K562 (cell line): ENCODE measurements around the gene SLC6A6. TPM values are rescaled to one million over a fixed set of nuclear protein-coding genes. Genes with fewer than 3 reads are reported as not detected.

Source experiments
- CC2D1A ChIP-seq: fragments of 450-650 bp; IDR thresholded peaks from 2 replicates; pipeline ENCODE4 v1.6.1; 2017; ENCODE audit warnings: mild to moderate bottlenecking
- DNMT1 ChIP-seq: fragments of 450-650 bp; IDR thresholded peaks from 2 replicates; pipeline ENCODE4 v1.6.1; 2016; ENCODE audit warnings: antibody characterized with exemption, mild to moderate bottlenecking
- GABPA ChIP-seq: fragments of 200-800 bp; sonication (Bioruptor generic); conservative IDR thresholded peaks from 2 replicates; pipeline ENCODE4 v1.6.1; 2016; ENCODE audit warnings: low read depth, missing genetic modification characterization, missing compliant biosample characterization
- HNRNPH1 ChIP-seq: fragments of 200-400 bp; formaldehyde crosslinking; optimal IDR thresholded peaks from 2 replicates; pipeline ENCODE3; 2017; ENCODE audit warnings: low read depth, mild to moderate bottlenecking, low read length, moderate library complexity
- NFATC3 ChIP-seq: fragments of 450-650 bp; IDR thresholded peaks from 2 replicates; pipeline ENCODE4 v1.6.1; 2017; ENCODE audit warnings: mild to moderate bottlenecking
- NFE2L1 ChIP-seq: fragments of 450-650 bp; IDR thresholded peaks from 2 replicates; pipeline ENCODE4 v1.6.1; 2016; ENCODE audit warnings: missing genetic modification characterization, low read depth, mild to moderate bottlenecking, missing compliant biosample characterization, moderate library complexity, borderline replicate concordance
- RBBP5 ChIP-seq: fragments of 200-600 bp; sonication (generic); IDR thresholded peaks from 2 replicates; pipeline ENCODE4 v1.6.1; 2012; ENCODE audit warnings: borderline replicate concordance, mild to moderate bottlenecking, low read length, control low read depth, inconsistent platforms; ENCODE audit not compliant: insufficient read depth, poor library complexity, severe bottlenecking
- RBFOX2 ChIP-seq: fragments of 200-400 bp; formaldehyde crosslinking; IDR thresholded peaks from 2 replicates; pipeline ENCODE4 v1.6.1; 2017; ENCODE audit warnings: low read depth, mild to moderate bottlenecking, low read length, moderate library complexity
- TEAD2 ChIP-seq: fragments of 450-650 bp; IDR thresholded peaks from 2 replicates; pipeline ENCODE4 v1.6.1; 2016; ENCODE audit warnings: missing genetic modification characterization, control low read depth, missing compliant biosample characterization
- ZNF174 ChIP-seq: fragments of 250-450 bp; sonication (Bioruptor Pico); IDR thresholded peaks from 2 replicates; pipeline ENCODE4 v1.4.0; 2020; ENCODE audit warnings: mild to moderate bottlenecking
- ZNF75A ChIP-seq: fragments of 450-650 bp; formaldehyde crosslinking; IDR thresholded peaks from 2 replicates; pipeline ENCODE4 v1.4.0; 2020; ENCODE audit warnings: mild to moderate bottlenecking
- ZZZ3 ChIP-seq: fragments of 450-650 bp; IDR thresholded peaks from 2 replicates; pipeline ENCODE4 v1.6.1; 2016; ENCODE audit warnings: antibody characterized with exemption, mild to moderate bottlenecking, moderate library complexity
- polyA plus RNA-seq, 8 experiments: library from polyadenylated mRNA; depleted of rRNA in 4 of 8; stranded (reverse) in 5 of 8; unstranded in 3 of 8; fragments of >200 nt; fragmentation: Nextera tagmentation in 2 of 8; fragmentation: Illumina TruSeq in 1 of 8; extraction: Ambion mirVana in 2 of 8; extraction: Trizol in 1 of 8; gene quantifications; 2 replicates each; pipeline versions ENCODE4 v1.2.1 to v1.2.3, GENCODE V29; 2011 to 2014; ENCODE audit warnings: inconsistent platforms in 1 of 8, missing spikeins in 1 of 8
- total RNA-seq, 7 experiments: library from RNA; depleted of rRNA in 6 of 7; stranded (reverse); fragments of >200 nt in 6 of 7; fragmentation: Illumina TruSeq in 2 of 7; extraction: Trizol in 2 of 7; gene quantifications; 2 replicates each; pipeline versions ENCODE4 v1.2.1 to v1.2.3, GENCODE V29; 2011 to 2021; ENCODE audit warnings: low replicate concordance in 1 of 7
- TF ChIP-seq, protein P1 (sequence below): fragments of 250-450 bp; sonication (Bioruptor Pico); IDR thresholded peaks from 2 replicates; pipeline ENCODE4 v1.4.0; 2020; ENCODE audit warnings: borderline replicate concordance
- TF ChIP-seq, protein P2 (sequence below): fragments of 250-450 bp; sonication (Bioruptor Pico); IDR thresholded peaks from 2 replicates; pipeline ENCODE4 v1.4.0; 2020; ENCODE audit warnings: mild to moderate bottlenecking, moderate library complexity
- TF ChIP-seq, protein P3 (sequence below): fragments of 250-450 bp; sonication (Bioruptor Pico); IDR thresholded peaks from 2 replicates; pipeline ENCODE4 v1.9.0; 2021; ENCODE audit warnings: mild to moderate bottlenecking
- TF ChIP-seq, protein P4 (sequence below): fragments of 450-650 bp; IDR thresholded peaks from 2 replicates; pipeline ENCODE4 v1.6.1; 2016; ENCODE audit warnings: low read depth

SLC6A6 gene
- total and polyA plus RNA-seq, 9 of the 15 experiments (the other 6 are each of a cell fraction or from before 2014, with no cell fraction given), result 12.3 to 203 (median 93.2) TPM

DNA sequence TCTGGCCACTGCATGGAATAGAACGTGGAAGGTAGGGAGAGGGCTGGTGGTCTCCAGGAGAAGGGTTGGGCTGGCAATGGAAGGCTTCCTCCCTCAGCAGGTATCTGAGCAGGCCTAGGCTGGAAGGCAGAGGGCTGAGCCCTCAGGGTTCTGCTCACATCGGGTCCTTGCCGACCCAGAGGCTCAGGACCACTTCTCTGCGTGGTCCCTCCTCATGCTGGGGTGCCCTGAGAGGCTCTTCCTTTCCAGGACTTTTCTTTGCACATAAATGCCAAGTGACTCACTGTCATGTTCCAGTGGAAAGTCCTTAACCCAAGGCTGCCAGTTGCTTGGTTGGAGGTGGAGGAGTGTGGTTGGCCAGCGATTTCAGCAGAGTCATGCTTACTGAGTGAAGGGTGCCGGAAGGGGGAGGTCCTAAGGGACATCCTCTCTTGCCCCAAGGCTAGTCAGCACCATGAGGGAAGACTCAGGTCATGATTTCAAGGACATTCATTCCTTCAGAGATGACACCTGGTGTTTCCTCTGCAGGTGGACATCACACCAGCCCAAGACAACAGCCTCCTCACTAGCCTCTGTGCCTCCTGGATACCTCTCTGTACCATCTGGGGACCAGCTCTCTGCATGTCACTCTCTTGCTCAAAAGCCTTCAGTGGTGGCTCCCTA, 8.2 kb downstream of the SLC6A6 start (continued):
- TF ChIP-seq, protein P1, sequence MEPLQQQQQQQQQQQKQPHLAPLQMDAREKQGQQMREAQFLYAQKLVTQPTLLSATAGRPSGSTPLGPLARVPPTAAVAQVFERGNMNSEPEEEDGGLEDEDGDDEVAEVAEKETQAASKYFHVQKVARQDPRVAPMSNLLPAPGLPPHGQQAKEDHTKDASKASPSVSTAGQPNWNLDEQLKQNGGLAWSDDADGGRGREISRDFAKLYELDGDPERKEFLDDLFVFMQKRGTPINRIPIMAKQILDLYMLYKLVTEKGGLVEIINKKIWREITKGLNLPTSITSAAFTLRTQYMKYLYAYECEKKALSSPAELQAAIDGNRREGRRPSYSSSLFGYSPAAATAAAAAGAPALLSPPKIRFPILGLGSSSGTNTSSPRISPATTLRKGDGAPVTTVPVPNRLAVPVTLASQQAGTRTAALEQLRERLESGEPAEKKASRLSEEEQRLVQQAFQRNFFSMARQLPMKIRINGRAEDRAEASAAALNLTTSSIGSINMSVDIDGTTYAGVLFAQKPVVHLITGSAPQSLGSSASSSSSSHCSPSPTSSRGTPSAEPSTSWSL (CRISPR knock-in tag), result no peak
- 0 out of 2 replicates have a peak, but pooled peaks have one; percentile 28 for TF ChIP-seq NFE2L1
- TF ChIP-seq RBFOX2, result peak; percentile 86
- TF ChIP-seq ZNF75A (CRISPR knock-in tag), result no peak
- peak; percentile 57 for TF ChIP-seq RBBP5
- peak; percentile 86 for TF ChIP-seq TEAD2 (tag)
- no peak for TF ChIP-seq CC2D1A
- TF ChIP-seq NFATC3, result no peak
- no peak for TF ChIP-seq ZNF174
- no peak for TF ChIP-seq DNMT1
- no peak for TF ChIP-seq HNRNPH1
- TF ChIP-seq, protein P2, sequence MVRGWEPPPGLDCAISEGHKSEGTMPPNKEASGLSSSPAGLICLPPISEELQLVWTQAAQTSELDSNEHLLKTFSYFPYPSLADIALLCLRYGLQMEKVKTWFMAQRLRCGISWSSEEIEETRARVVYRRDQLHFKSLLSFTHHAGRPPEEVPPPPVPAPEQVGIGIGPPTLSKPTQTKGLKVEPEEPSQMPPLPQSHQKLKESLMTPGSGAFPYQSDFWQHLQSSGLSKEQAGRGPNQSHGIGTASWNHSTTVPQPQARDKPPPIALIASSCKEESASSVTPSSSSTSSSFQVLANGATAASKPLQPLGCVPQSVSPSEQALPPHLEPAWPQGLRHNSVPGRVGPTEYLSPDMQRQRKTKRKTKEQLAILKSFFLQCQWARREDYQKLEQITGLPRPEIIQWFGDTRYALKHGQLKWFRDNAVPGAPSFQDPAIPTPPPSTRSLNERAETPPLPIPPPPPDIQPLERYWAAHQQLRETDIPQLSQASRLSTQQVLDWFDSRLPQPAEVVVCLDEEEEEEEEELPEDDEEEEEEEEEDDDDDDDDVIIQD (CRISPR knock-in tag), result 0 out of 2 replicates have a peak, but pooled peaks have one; percentile 21
- TF ChIP-seq, protein P3, sequence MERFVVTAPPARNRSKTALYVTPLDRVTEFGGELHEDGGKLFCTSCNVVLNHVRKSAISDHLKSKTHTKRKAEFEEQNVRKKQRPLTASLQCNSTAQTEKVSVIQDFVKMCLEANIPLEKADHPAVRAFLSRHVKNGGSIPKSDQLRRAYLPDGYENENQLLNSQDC (CRISPR knock-in tag), result no peak
- TF ChIP-seq ZZZ3, result no peak
- TF ChIP-seq, protein P4, sequence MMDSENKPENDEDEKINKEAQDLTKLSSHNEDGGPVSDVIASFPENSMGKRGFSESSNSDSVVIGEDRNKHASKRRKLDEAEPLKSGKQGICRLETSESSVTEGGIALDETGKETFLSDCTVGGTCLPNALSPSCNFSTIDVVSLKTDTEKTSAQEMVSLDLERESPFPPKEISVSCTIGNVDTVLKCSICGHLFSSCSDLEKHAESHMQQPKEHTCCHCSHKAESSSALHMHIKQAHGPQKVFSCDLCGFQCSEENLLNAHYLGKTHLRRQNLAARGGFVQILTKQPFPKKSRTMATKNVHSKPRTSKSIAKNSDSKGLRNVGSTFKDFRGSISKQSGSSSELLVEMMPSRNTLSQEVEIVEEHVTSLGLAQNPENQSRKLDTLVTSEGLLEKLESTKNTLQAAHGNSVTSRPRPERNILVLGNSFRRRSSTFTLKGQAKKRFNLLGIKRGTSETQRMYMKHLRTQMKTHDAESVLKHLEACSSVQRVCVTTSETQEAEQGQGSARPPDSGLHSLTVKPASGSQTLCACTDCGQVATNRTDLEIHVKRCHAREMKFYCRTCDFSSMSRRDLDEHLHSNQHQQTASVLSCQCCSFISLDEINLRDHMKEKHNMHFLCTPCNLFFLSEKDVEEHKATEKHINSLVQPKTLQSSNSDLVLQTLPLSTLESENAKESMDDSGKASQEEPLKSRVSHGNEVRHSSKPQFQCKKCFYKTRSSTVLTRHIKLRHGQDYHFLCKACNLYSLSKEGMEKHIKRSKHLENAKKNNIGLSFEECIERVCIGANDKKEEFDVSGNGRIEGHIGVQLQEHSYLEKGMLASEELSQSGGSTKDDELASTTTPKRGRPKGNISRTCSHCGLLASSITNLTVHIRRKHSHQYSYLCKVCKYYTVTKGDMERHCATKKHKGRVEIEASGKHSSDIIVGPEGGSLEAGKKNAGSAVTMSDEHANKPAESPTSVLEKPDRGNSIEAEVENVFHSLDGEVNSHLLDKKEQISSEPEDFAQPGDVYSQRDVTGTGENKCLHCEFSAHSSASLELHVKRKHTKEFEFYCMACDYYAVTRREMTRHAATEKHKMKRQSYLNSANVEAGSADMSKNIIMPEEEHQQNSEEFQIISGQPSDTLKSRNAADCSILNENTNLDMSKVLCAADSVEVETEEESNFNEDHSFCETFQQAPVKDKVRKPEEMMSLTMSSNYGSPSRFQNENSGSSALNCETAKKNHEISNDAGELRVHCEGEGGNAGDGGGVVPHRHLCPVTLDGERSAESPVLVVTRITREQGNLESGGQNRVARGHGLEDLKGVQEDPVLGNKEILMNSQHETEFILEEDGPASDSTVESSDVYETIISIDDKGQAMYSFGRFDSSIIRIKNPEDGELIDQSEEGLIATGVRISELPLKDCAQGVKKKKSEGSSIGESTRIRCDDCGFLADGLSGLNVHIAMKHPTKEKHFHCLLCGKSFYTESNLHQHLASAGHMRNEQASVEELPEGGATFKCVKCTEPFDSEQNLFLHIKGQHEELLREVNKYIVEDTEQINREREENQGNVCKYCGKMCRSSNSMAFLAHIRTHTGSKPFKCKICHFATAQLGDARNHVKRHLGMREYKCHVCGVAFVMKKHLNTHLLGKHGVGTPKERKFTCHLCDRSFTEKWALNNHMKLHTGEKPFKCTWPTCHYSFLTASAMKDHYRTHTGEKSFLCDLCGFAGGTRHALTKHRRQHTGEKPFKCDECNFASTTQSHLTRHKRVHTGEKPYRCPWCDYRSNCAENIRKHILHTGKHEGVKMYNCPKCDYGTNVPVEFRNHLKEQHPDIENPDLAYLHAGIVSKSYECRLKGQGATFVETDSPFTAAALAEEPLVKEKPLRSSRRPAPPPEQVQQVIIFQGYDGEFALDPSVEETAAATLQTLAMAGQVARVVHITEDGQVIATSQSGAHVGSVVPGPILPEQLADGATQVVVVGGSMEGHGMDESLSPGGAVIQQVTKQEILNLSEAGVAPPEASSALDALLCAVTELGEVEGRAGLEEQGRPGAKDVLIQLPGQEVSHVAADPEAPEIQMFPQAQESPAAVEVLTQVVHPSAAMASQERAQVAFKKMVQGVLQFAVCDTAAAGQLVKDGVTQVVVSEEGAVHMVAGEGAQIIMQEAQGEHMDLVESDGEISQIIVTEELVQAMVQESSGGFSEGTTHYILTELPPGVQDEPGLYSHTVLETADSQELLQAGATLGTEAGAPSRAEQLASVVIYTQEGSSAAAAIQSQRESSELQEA, result peak; percentile 60; the same call in 1 of the 2 replicates
- peak; percentile 66 for TF ChIP-seq GABPA (tag)
